B cell (primary cell): ENCODE results near the gene JUND. TPM values are rescaled to one million over a fixed set of nuclear protein-coding genes. Genes with fewer than 3 reads are reported as not detected.

Experiments
- ATAC-seq: fragments of 200-7000 bp; cut with Tn5 transposase; one replicate; pipeline ENCODE4 v1.10.0; 2021; ENCODE audit warnings: low read depth, mild to moderate bottlenecking, moderate number of reproducible peaks, moderate library complexity
- CTCF ChIA-PET: fragments of 350-600 bp; sonication (Branson Sonifier 250); formaldehyde crosslinking; loops from one replicate; lab custom pipeline; 2021; ENCODE audit warnings: antibody characterized with exemption, inconsistent platforms; lab: Charles Lee
- POLR2A ChIA-PET: fragments of 350-600 bp; sonication (Branson Sonifier 250); formaldehyde crosslinking; loops from one replicate; lab custom pipeline; 2021; ENCODE audit warnings: antibody characterized with exemption; lab: Charles Lee
- DNase-seq: peaks from one replicate; pipeline ENCODE4 v3.0.0; 2013
- H2AFZ ChIP-seq: 2 replicates; pipeline ENCODE4 v1.6.1; 2012; ENCODE audit warnings: mild to moderate bottlenecking, low read depth, low read length; ENCODE audit not compliant: insufficient read depth, poor library complexity, severe bottlenecking
- H3K27ac ChIP-seq, 2 donors: 1 replicate in 1 of 2; 2 replicates in 1 of 2; pipeline ENCODE4 v1.5.1; 2012 to 2013; ENCODE audit warnings: low read length in 2 of 2, mild to moderate bottlenecking in 2 of 2, moderate library complexity in 1 of 2
- H3K27me3 ChIP-seq, 4 experiments: fragments of 200-600 bp in 1 of 4; sonication (generic) in 1 of 4; replicated peaks in 1 of 4; 1 replicate in 2 of 4; 2 replicates in 2 of 4; pipeline versions ENCODE4 v1.6.1 to v1.7.0; 2013 to 2016; ENCODE audit warnings: low read length in 3 of 4, mild to moderate bottlenecking in 2 of 4, mixed read lengths in 1 of 4, moderate library complexity in 1 of 4; ENCODE audit not compliant: insufficient read depth in 4 of 4, control insufficient read depth in 3 of 4; ENCODE audit errors: control extremely low read depth in 1 of 4
- H3K36me3 ChIP-seq, 2 experiments: replicated peaks in 1 of 2; 1 replicate in 1 of 2; 2 replicates in 1 of 2; pipeline versions ENCODE4 v1.6.1 to v1.7.1; 2013; ENCODE audit warnings: low read length in 1 of 2; ENCODE audit not compliant: insufficient read depth in 2 of 2, control insufficient read depth in 1 of 2; ENCODE audit errors: control extremely low read depth in 1 of 2, extremely low read depth in 1 of 2
- H3K4me1 ChIP-seq, 2 donors: fragments of 200-600 bp in 1 of 2; sonication (generic) in 1 of 2; 1 replicate in 1 of 2; 2 replicates in 1 of 2; pipeline versions ENCODE4 v1.5.1 to v1.6.1; 2013 to 2017; ENCODE audit warnings: low read length in 2 of 2; ENCODE audit not compliant: control insufficient read depth in 2 of 2, insufficient read depth in 2 of 2
- H3K4me2 ChIP-seq: replicated peaks from 2 replicates; pipeline ENCODE3; 2012; ENCODE audit warnings: mild to moderate bottlenecking, low read depth, low read length; ENCODE audit not compliant: poor library complexity, severe bottlenecking
- H3K4me3 ChIP-seq, 5 experiments: fragments of 200-600 bp in 1 of 5; sonication (generic) in 1 of 5; 1 replicate in 3 of 5; 2 replicates in 2 of 5; pipeline versions ENCODE4 v1.5.1 to v1.7.0; 2011 to 2016; ENCODE audit warnings: low read length in 4 of 5, mild to moderate bottlenecking in 4 of 5, low read depth in 2 of 5, control low read depth in 1 of 5, moderate library complexity in 1 of 5; ENCODE audit not compliant: insufficient read depth in 1 of 5; ENCODE audit errors: control extremely low read depth in 1 of 5, extremely low read depth in 1 of 5
- H3K79me2 ChIP-seq: fragments of 200-600 bp; sonication (generic); one replicate; pipeline ENCODE4 v1.6.0; 2016; ENCODE audit warnings: low read length; ENCODE audit not compliant: control insufficient read depth, insufficient read depth
- H3K9ac ChIP-seq: fragments of 200-600 bp; sonication (generic); 2 replicates; pipeline ENCODE4 v1.6.1; 2017; ENCODE audit warnings: mild to moderate bottlenecking, low read length, moderate library complexity
- H3K9me3 ChIP-seq, 3 donors: one replicate each; pipeline versions ENCODE4 v1.6.1 to v1.7.1; 2013; ENCODE audit warnings: low read length in 2 of 3; ENCODE audit not compliant: control insufficient read depth in 2 of 3, insufficient read depth in 1 of 3; ENCODE audit errors: control extremely low read depth in 1 of 3
- H4K20me1 ChIP-seq: 2 replicates; pipeline ENCODE4 v1.6.0; 2012; ENCODE audit warnings: mild to moderate bottlenecking, low read length; ENCODE audit not compliant: insufficient read depth, control insufficient read depth, poor library complexity, severe bottlenecking
- H3K27ac Mint-ChIP-seq: one replicate; pipeline ENCODE4 v1.8.0; 2021; ENCODE audit warnings: mixed read lengths
- H3K27me3 Mint-ChIP-seq: one replicate; pipeline ENCODE4 v1.8.0; 2021; ENCODE audit warnings: mixed read lengths
- H3K4me1 Mint-ChIP-seq: one replicate; pipeline ENCODE4 v1.8.0; 2021; ENCODE audit warnings: mixed read lengths
- H3K4me3 Mint-ChIP-seq: one replicate; pipeline ENCODE4 v1.8.0; 2021; ENCODE audit warnings: mixed read lengths
- H3K9me3 Mint-ChIP-seq: one replicate; pipeline ENCODE4 v1.8.0; 2022; ENCODE audit warnings: mixed read lengths; ENCODE audit not compliant: insufficient read depth
- EZH2 ChIP-seq: IDR thresholded peaks from 2 replicates; pipeline ENCODE4 v1.6.1; 2012; ENCODE audit warnings: borderline replicate concordance, low read depth, mild to moderate bottlenecking, moderate library complexity, low read length; ENCODE audit not compliant: insufficient read depth, poor library complexity, severe bottlenecking
- WGBS: methylation state at CpG from one replicate; pipeline ENCODE4 v1.1.5; 2013; ENCODE audit warnings: missing lambda C conversion rate; ENCODE audit not compliant: insufficient coverage; 5-methylcytosine and 5-hydroxymethylcytosine counted together
- intact Hi-C: fragments of 100-400 bp; cut with micrococcal nuclease; formaldehyde crosslinking; loops from one replicate; pipeline ENCODE4 v1.10.0; 2022
- polyA plus RNA-seq: library from polyadenylated mRNA; depleted of rRNA; stranded (reverse); fragments of >200 nt; gene quantifications from 2 replicates; pipeline ENCODE4 v1.2.3, GENCODE V29; 2012
- total RNA-seq, 2 donors: library from RNA; stranded (reverse); fragments of 120-200 nt in 1 of 2; gene quantifications; 1 replicate in 1 of 2; 2 replicates in 1 of 2; pipeline versions ENCODE4 v1.2.3 to v1.2.4, GENCODE V29; 2013 to 2022
- TF ChIP-seq, protein P1 (sequence below): fragments of 200-600 bp; IDR thresholded peaks from one replicate; pipeline ENCODE4 v1.8.0; 2022; ENCODE audit warnings: antibody characterized with exemption, mild to moderate bottlenecking

The JUND gene
- total and polyA plus RNA-seq, 2 donors (not counting 1 experiment from before 2014, with no cell fraction given), result 628 to 5,593 TPM

DNA sequence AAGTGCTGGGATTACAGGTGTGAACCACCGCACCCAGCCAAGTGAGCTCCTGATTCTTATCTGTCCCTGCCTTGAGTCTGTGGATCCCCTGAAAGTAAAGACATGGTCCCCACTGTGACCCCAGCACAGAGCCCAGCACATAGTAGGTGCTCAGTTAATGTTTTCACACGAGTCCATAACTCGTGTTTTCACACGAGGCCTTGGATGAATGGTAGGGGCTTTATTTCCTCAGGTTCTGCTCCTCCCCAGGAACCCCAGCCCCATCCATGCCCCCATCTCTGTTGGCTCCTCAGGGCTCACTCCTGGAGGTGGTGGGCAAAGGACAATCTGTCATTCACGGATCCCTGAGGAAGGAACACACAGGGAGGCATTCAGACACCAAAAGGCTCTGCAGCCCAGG is 31.6 kb downstream of the JUND start:
- Histone ChIP-seq H4K20me1 (peaks cover 6% of the 10 kb centered on the region), H3K27me3 (peaks cover 0 to 25% (median 2%) of the 10 kb centered on the region in 4 experiments), H3K79me2 (peaks cover 3% of the 10 kb centered on the region), H3K4me3 (no peak overlapping the region), H3K4me1 (peaks cover 20 to 29% of the 10 kb centered on the region in 2 donors), H3K9me3 (peaks cover 0 to 5% (median 0%) of the 10 kb centered on the region in 3 donors), H2AFZ (no peak overlapping the region), H3K9ac (no peak overlapping the region), H3K36me3 (no peaks in the 10 kb centered on the region), H3K4me2 (no peak overlapping the region), H3K27ac (no peak overlapping the region)
- TF ChIP-seq EZH2, result no peak
- TF ChIP-seq, protein P1, sequence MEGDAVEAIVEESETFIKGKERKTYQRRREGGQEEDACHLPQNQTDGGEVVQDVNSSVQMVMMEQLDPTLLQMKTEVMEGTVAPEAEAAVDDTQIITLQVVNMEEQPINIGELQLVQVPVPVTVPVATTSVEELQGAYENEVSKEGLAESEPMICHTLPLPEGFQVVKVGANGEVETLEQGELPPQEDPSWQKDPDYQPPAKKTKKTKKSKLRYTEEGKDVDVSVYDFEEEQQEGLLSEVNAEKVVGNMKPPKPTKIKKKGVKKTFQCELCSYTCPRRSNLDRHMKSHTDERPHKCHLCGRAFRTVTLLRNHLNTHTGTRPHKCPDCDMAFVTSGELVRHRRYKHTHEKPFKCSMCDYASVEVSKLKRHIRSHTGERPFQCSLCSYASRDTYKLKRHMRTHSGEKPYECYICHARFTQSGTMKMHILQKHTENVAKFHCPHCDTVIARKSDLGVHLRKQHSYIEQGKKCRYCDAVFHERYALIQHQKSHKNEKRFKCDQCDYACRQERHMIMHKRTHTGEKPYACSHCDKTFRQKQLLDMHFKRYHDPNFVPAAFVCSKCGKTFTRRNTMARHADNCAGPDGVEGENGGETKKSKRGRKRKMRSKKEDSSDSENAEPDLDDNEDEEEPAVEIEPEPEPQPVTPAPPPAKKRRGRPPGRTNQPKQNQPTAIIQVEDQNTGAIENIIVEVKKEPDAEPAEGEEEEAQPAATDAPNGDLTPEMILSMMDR, result no peak
- H3K27me3 Mint-ChIP-seq, result peaks cover 4% of the 10 kb centered on the region
- DNase-seq (no peak), ATAC-seq (no peak)
- intact Hi-C loops, result loop anchor here (2.0 to 5.0 kb wide), 2 partner anchors 81 to 153 kb away; partner anchors contain the start of gene MAST3
- WGBS, result 90% methylated on average over 2 of the region's 5 CpGs
- no peak overlapping the region for H3K4me3 Mint-ChIP-seq
- H3K27ac Mint-ChIP-seq, result no peak overlapping the region
- ChIA-PET CTCF (interaction anchor here (0.6 to 8.0 kb wide), 11 partner anchors 10 to 274 kb away, joined by 3 to 152 read pairs (median 4); partner anchors contain the start of genes MPV17L2, PIK3R2 and RAB3A), POLR2A (interaction anchor here (0.7 kb wide), 2 partner anchors 48 to 140 kb away, joined by 3 to 4 read pairs; no protein-coding TSS in a partner anchor)
- H3K4me1 Mint-ChIP-seq, result peaks cover 24% of the 10 kb centered on the region
- H3K9me3 Mint-ChIP-seq, result no peaks in the 10 kb centered on the region

DNA sequence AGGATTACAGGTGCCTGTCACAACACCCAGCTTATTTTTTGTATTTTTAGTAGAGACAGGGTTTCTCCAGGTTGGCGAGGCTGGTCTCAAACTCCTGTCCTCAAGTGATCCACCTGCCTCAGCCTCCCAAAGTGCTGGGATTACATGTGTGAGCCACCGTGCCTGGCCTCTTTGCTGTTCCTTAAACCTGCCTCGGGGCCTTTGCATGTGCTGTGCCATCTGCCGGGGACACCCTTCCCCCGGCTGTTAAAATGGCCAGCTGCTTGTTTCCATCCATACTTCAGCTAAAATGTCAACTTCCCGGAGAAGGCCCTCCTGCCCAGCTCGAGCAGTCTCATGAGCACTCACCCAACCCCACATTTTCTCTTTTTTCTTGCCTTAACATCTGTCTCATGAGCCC is 36.1 kb downstream of the JUND start:
- POLR2A ChIA-PET, result interaction anchor here (0.6 kb wide), 1 partner anchor 11 kb away, joined by 5 read pairs; no protein-coding TSS in a partner anchor
- Histone ChIP-seq H4K20me1 (no peaks in the 10 kb centered on the region), H3K27ac (no peak overlapping the region), H3K9ac (no peak overlapping the region), H3K79me2 (no peaks in the 10 kb centered on the region), H3K4me3 (no peak overlapping the region), H3K4me2 (no peak overlapping the region), H3K4me1 (no peaks in the 10 kb centered on the region), H3K9me3 (peaks cover 0 to 4% (median 0%) of the 10 kb centered on the region in 3 donors), H3K36me3 (no peaks in the 10 kb centered on the region), H2AFZ (no peak overlapping the region), H3K27me3 (peaks cover 0 to 9% (median 0%) of the 10 kb centered on the region in 4 experiments)
- H3K27ac Mint-ChIP-seq, result no peak overlapping the region
- intact Hi-C loops, result no loop called here
- TF ChIP-seq, protein P1, result no peak
- no peak for TF ChIP-seq EZH2
- ATAC-seq (no peak), DNase-seq (no peak)
- WGBS, result 71% methylated on average over 7 of the region's 7 CpGs
- H3K4me3 Mint-ChIP-seq, result no peak overlapping the region
- peaks cover 4% of the 10 kb centered on the region for H3K27me3 Mint-ChIP-seq
- H3K9me3 Mint-ChIP-seq, result no peaks in the 10 kb centered on the region
- CTCF ChIA-PET, result interaction anchor here (0.7 to 1.5 kb wide), 3 partner anchors 37 to 88 kb away, joined by 3 to 4 read pairs (median 3); no protein-coding TSS in a partner anchor
- no peaks in the 10 kb centered on the region for H3K4me1 Mint-ChIP-seq
